ENCODE results near the gene TMEM266. TPM values are rescaled to one million over a fixed set of nuclear protein-coding genes. Genes with fewer than 3 reads are reported as not detected.

TMEM266 gene
- total and polyA plus RNA-seq, 7 donors: 0.27 to 1.1 TPM; not detected in 5

DNA sequence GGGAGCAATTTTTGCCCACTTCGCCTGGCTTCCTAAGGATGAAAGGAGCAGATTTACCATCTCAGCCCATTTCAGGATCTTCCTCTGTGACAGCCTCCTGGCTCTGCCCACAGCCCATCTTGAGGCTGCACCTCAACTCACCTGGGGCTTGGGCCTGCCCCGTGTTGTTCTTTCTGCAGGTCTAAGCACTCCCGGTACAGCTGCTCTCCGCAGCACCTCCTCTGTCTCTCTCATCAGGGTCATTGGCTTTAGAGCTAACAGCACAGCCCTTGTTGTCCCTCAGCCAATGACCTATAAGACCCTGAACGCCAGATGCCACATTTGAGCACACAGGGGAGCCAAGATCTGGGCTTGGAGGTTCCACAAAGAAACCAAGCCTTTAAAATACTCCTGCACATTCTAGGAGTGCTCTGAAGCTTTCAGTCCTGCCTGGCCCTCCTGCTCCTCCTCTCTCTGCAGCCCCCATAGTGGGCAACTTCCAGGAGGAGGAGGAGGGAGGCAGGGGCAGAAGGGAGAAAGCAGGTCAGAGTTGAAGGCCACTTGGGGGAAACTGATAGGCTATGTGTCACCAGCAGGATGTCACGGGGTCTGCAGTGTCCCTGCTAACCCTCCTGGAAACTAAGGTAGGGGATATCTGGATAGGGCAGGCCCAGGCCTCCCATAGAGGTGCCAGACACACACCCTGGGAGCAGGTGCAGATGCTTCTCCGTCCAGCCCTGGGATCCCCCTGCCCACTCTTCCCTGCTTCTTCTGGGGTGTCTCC is 135.9 kb downstream of the TMEM266 start:
- intact Hi-C loops (cut with DNase I): loop anchor here (2.0 kb wide), 1 partner anchor 115 kb away; the partner anchor contains the start of gene ETFA
- 92 to 93% methylated on average over 7 of the region's 7 CpGs for WGBS, 2 donors
- no peaks in the 10 kb centered on the region for H3K36me3 ChIP-seq
- H3K27ac ChIP-seq: peak overlapping the region in 3 of 4 donors; percentile 44 to 75 (median 72)
- no peak overlapping the region for H3K4me3 ChIP-seq
- peaks cover 0 to 53% (median 46%) of the 10 kb centered on the region in 4 donors for H3K4me1 ChIP-seq
- H3K9me3 ChIP-seq: no peaks in the 10 kb centered on the region
- TF ChIP-seq EP300 (IDR thresholded peaks at IDR 0.05): no peak
- TF ChIP-seq, protein P1, sequence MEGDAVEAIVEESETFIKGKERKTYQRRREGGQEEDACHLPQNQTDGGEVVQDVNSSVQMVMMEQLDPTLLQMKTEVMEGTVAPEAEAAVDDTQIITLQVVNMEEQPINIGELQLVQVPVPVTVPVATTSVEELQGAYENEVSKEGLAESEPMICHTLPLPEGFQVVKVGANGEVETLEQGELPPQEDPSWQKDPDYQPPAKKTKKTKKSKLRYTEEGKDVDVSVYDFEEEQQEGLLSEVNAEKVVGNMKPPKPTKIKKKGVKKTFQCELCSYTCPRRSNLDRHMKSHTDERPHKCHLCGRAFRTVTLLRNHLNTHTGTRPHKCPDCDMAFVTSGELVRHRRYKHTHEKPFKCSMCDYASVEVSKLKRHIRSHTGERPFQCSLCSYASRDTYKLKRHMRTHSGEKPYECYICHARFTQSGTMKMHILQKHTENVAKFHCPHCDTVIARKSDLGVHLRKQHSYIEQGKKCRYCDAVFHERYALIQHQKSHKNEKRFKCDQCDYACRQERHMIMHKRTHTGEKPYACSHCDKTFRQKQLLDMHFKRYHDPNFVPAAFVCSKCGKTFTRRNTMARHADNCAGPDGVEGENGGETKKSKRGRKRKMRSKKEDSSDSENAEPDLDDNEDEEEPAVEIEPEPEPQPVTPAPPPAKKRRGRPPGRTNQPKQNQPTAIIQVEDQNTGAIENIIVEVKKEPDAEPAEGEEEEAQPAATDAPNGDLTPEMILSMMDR (IDR thresholded peaks at IDR 0.05): no peak
- no peak for TF ChIP-seq POLR2A (IDR thresholded peaks at IDR 0.05)
- no peak for TF ChIP-seq POLR2AphosphoS5 (IDR thresholded peaks at IDR 0.05)
- DNase-seq: no peak
- H3K27me3 ChIP-seq: peaks cover 0 to 21% (median 19%) of the 10 kb centered on the region in 3 donors

DNA sequence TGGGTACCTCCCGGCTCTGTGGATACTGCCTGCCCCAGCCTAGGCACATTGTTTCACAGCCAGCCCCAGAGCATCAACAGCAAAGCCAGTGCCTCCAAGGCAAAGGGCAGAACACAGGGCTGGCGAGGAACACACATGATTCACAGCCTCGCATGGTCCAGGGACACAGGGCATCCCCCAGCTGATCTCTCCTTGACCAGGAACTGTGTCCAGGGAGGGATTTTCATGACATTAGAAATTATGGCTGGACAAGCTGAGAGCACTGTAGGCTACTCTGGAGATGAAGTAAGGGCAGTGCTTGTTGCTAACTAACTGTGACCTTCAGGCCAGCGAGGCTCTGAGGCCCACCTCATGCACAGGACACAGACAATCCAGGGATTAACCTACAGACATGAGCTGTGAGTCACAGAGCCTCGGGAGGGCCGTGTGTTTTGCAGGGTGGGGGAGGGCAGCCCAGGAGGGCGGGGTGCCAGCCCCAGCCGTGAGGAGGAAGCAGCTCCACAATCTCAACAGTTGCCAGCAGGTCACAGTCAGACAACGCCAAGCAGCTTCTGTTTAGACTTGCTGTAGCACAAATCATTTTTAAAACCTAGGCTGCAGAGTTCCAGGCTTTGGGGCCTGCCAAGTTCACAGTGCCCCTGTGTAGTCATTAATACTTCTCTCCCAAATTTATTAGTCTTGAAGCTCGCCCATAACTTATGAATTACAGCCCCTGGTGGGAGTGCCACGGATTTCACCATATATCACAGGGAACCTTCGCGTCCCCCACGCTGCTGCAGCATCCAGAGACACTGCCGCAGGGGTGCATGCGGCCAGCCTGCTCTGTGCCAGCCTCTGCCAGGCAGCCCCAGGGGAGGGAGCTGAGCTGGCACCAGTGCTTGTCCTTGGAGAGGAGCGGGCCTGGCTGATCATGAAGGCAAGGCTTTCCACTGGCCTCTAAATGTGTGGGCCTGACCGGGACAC is 136.8 kb downstream of the TMEM266 start:
- peak overlapping the region; percentile 50 to 75 (median 64) for H3K27ac ChIP-seq
- peak; percentile 95 for DNase-seq
- no peaks in the 10 kb centered on the region for H3K36me3 ChIP-seq
- peaks cover 0 to 14% (median 13%) of the 10 kb centered on the region in 3 donors for H3K27me3 ChIP-seq
- TF ChIP-seq EP300 (IDR thresholded peaks at IDR 0.05) (peak in 2 of 4 donors; percentile 61 to 62), POLR2A (IDR thresholded peaks at IDR 0.05) (no peak), POLR2AphosphoS5 (IDR thresholded peaks at IDR 0.05) (peak; percentile 61 to 88 (median 82))
- TF ChIP-seq, protein P1 (IDR thresholded peaks at IDR 0.05): peak in 2 of 4 experiments; percentile 7 to 9
- intact Hi-C loops (cut with DNase I): loop anchor here (2.0 kb wide), 1 partner anchor 114 kb away; the partner anchor contains the start of gene ETFA
- H3K9me3 ChIP-seq: no peaks in the 10 kb centered on the region
- 29 to 52% methylated on average over 18 of the region's 18 CpGs for WGBS, 2 donors
- no peak overlapping the region for H3K4me3 ChIP-seq
- H3K4me1 ChIP-seq: peaks cover 0 to 44% (median 39%) of the 10 kb centered on the region in 4 donors

DNA sequence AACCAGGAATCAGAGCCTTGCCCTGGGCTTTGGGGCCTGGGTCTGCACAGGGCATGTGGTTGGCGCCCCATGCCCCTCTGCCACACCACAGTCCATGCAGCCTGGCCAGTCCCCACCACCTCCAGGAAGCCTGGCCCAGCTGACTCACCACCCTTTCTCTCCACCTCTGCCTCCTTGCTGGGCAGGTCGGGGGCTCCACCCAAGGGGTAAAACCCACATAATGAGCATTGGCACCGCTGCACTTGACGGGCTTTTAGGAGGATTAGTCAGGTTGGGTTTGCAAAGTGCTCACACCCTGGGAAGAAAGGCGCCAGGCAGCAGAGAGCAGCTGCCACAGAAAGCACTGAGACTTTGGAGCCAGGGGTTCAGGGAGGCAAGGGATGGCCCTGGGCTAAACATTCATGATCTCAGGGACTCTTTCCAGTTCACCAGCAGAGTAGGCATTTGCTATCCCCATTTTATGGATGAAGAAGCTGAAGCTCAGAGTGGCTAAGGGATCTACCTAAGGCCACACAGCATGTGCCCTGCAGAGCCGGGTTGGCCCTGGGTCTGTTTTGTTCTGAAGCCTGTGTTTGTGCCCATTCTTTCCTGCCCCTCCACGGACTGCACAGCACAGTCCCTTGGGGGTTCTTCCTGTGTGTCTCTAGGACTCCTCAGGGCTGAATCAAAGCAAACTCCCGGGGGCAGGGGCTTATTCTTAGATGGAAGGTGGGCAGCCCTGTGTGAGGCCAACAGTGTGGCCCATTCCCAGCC is 138.1 kb downstream of the TMEM266 start:
- Histone ChIP-seq H3K9me3 (no peaks in the 10 kb centered on the region), H3K27ac (peak overlapping the region in 2 of 4 donors; percentile 72 to 75), H3K36me3 (no peaks in the 10 kb centered on the region), H3K4me3 (no peak overlapping the region), H3K27me3 (peaks cover 0 to under 1% (median under 1%) of the 10 kb centered on the region in 3 donors), H3K4me1 (peaks cover 0 to 42% (median 39%) of the 10 kb centered on the region in 4 donors)
- TF ChIP-seq, protein P1 (IDR thresholded peaks at IDR 0.05): no peak
- no peak for TF ChIP-seq POLR2AphosphoS5 (IDR thresholded peaks at IDR 0.05)
- TF ChIP-seq POLR2A (IDR thresholded peaks at IDR 0.05): no peak
- no peak for TF ChIP-seq EP300 (IDR thresholded peaks at IDR 0.05)
- peak; percentile 56 for DNase-seq
- intact Hi-C loops (cut with DNase I): loop anchor here (2.0 kb wide), 1 partner anchor 113 kb away; the partner anchor contains the start of gene ETFA
- 62 to 79% methylated on average over 8 of the region's 8 CpGs for WGBS, 2 donors

DNA sequence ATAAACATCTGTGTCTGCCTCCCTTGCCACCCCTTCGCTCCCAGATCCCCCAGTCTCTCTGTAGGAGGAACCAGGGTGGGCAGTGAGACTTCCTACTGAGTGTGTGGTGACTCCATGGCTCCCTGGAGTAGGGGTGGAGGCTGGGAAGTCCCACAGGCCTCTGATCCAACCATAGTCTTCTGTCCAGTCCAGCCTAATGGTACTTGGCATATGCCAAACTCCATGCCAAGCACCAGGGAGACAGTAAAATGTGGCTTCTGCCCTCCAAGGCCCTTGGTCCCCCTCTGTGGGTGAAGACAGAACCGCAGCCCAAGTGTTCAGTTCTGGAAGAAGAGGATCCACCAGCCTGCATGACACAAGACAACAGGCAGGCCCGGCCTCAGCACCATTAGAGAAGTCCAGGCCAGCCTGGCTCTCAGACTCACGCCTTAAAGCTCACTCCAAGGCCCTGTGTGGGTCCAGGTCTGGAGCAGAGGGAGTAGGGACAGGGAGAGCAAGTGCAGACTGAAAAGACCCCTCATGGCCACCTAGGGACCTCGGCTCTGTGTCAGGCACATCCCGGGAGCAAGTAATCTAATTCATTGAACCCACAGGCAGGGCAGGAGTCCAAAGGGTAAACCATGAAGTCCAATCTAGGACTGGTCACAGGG is 138.8 kb downstream of the TMEM266 start:
- Histone ChIP-seq H3K27me3 (no peaks in the 10 kb centered on the region), H3K9me3 (no peaks in the 10 kb centered on the region), H3K27ac (peak overlapping the region in 1 of 4 donors; percentile 38), H3K36me3 (no peaks in the 10 kb centered on the region), H3K4me1 (peaks cover 0 to 42% (median 39%) of the 10 kb centered on the region in 4 donors), H3K4me3 (no peak overlapping the region)
- WGBS, 2 donors: 95 to 96% methylated on average over 6 of the region's 6 CpGs
- intact Hi-C loops (cut with DNase I): no loop called here
- peak; percentile 53 for DNase-seq
- TF ChIP-seq, protein P1 (IDR thresholded peaks at IDR 0.05): no peak
- no peak for TF ChIP-seq EP300 (IDR thresholded peaks at IDR 0.05)
- TF ChIP-seq POLR2AphosphoS5 (IDR thresholded peaks at IDR 0.05): no peak

Data from sigmoid colon (tissue), 7 donors.